Measurements from ENCODE around the gene TOPBP1. TPM values are rescaled to one million over a fixed set of nuclear protein-coding genes. Genes with fewer than 3 reads are reported as not detected.

Gene TOPBP1
- total RNA-seq, 2 donors from 2014 or later, result 49.2 to 52.3 TPM

DNA sequence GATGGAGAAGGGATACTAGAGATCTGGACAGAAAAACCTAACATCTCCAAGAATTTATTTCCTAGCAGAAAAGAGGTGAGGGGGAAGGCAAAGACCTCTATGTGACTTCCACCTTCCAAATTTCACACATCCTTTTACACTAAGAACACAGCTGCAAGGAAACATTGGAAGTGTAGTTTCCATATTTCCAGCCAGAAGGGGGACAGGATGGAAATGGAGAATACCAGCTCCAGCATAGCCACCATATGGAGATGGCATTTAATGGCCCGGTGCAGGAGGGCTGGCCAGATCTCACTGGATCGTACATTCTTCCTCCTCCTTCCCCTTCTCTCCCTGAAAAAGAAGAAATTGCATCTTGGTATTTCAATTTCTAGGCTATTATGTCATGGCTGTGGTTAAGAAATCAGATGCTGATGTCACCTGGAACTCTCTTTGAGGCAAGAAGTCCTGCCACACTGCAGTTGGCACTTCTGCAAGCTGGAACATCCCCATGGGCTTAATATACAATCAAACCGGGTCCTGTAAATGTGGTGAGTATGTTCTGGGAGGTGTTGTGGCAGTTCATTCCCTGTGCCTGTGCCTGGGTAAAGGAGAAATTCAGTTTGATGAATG is 47.5 kb upstream of the TOPBP1 start:
- H3K4me3 ChIP-seq (ENCODE audit: low read length), result no peak overlapping the region
- Mint-ChIP-seq H3K27ac (no peak overlapping the region), H3K4me3 (no peak overlapping the region), H3K27me3 (ENCODE audit: insufficient read depth) (peaks cover 48% of the 10 kb centered on the region), H3K36me3 (ENCODE audit: low read depth) (no peaks in the 10 kb centered on the region), H3K9me3 (no peaks in the 10 kb centered on the region), H3K4me1 (peaks cover 16% of the 10 kb centered on the region)
- H3K36me3 ChIP-seq (ENCODE audit: control insufficient read depth, insufficient read depth, low read length), result no peaks in the 10 kb centered on the region
- no peaks in the 10 kb centered on the region for H3K9me3 ChIP-seq (ENCODE audit: control insufficient read depth, low read length)
- H3K4me1 ChIP-seq (ENCODE audit: control insufficient read depth, insufficient read depth, low read length), result no peaks in the 10 kb centered on the region
- no peak overlapping the region for H3K27ac ChIP-seq (ENCODE audit: low read depth, low read length)
- TF ChIP-seq, protein P1, sequence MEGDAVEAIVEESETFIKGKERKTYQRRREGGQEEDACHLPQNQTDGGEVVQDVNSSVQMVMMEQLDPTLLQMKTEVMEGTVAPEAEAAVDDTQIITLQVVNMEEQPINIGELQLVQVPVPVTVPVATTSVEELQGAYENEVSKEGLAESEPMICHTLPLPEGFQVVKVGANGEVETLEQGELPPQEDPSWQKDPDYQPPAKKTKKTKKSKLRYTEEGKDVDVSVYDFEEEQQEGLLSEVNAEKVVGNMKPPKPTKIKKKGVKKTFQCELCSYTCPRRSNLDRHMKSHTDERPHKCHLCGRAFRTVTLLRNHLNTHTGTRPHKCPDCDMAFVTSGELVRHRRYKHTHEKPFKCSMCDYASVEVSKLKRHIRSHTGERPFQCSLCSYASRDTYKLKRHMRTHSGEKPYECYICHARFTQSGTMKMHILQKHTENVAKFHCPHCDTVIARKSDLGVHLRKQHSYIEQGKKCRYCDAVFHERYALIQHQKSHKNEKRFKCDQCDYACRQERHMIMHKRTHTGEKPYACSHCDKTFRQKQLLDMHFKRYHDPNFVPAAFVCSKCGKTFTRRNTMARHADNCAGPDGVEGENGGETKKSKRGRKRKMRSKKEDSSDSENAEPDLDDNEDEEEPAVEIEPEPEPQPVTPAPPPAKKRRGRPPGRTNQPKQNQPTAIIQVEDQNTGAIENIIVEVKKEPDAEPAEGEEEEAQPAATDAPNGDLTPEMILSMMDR (conservative IDR thresholded peaks at IDR 0.05), result no peak
- no peak for DNase-seq
- WGBS, 2 experiments (ENCODE audit: insufficient coverage in 1 of 2, insufficient read length in 1 of 2), result 60 to 92% methylated on average over 1 to 3 of the region's 3 CpGs
- no peak overlapping the region for H3K9ac ChIP-seq (ENCODE audit: extremely low read depth, low read length, poor library complexity, severe bottlenecking)
- peaks cover 61% of the 10 kb centered on the region for H3K27me3 ChIP-seq (ENCODE audit: control insufficient read depth, insufficient read depth, low read length, poor library complexity, severe bottlenecking)

DNA sequence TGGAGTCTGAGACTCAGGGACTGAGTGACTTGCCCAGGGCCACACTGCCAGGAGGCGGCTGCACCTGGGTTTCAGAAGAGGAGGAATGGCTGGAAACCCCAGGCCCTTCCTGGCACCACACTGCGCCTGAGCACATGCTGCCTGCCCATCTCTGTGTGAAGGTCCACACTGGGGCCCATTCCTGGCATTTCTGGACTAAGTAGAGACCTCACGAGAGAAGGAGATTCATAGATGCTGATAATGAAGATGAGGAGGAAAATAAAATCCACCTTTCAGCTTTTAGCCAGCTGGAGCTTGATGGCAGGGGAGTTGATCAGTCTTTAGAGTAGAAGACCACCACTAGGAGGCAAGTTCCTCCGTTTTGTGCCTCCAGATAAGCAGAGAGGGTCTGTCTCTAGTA is 44.3 kb upstream of the TOPBP1 start:
- no peak overlapping the region for H3K4me3 Mint-ChIP-seq
- 85 to 87% methylated on average over 4 of the region's 4 CpGs for WGBS, 2 experiments (ENCODE audit: insufficient coverage in 1 of 2, insufficient read length in 1 of 2)
- no peaks in the 10 kb centered on the region for H3K9me3 Mint-ChIP-seq
- peaks cover 10% of the 10 kb centered on the region for H3K4me1 Mint-ChIP-seq
- peak; percentile 35 for DNase-seq
- peaks cover 42% of the 10 kb centered on the region for H3K27me3 Mint-ChIP-seq (ENCODE audit: insufficient read depth)
- no peaks in the 10 kb centered on the region for H3K36me3 Mint-ChIP-seq (ENCODE audit: low read depth)
- H3K4me3 ChIP-seq (ENCODE audit: low read length), result no peak overlapping the region
- H3K9me3 ChIP-seq (ENCODE audit: control insufficient read depth, low read length), result no peaks in the 10 kb centered on the region
- no peaks in the 10 kb centered on the region for H3K36me3 ChIP-seq (ENCODE audit: control insufficient read depth, insufficient read depth, low read length)
- no peak overlapping the region for H3K27ac Mint-ChIP-seq
- TF ChIP-seq, protein P1 (conservative IDR thresholded peaks at IDR 0.05), result peak; percentile 43
- peaks cover 47% of the 10 kb centered on the region for H3K27me3 ChIP-seq (ENCODE audit: control insufficient read depth, insufficient read depth, low read length, poor library complexity, severe bottlenecking)
- no peak overlapping the region for H3K9ac ChIP-seq (ENCODE audit: extremely low read depth, low read length, poor library complexity, severe bottlenecking)
- no peaks in the 10 kb centered on the region for H3K4me1 ChIP-seq (ENCODE audit: control insufficient read depth, insufficient read depth, low read length)
- no peak overlapping the region for H3K27ac ChIP-seq (ENCODE audit: low read depth, low read length)

DNA sequence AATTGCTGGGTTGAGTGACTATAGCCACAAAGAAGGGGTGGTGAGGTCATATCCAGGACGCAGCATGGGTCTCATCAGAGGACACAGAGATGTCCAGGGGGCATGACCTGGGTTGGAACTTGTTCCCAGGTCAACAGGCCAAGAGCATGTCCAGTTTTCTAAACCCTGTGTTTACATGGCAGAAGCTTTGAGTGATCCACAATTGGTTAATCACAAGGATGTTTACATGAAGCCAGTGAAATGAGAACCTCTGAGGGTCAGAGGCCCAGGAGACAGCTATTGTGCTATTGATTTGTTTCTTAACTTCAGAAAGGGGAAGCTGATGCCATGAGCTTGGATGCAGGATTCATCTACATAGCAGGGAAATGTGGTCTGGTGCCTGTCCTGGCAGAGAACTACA is 42.2 kb upstream of the TOPBP1 start:
- WGBS, 2 experiments (ENCODE audit: insufficient coverage in 1 of 2, insufficient read length in 1 of 2), result 89% methylated on average over 1 of the region's 1 CpG; no CpG with 5 or more reads in 1 of the 2 experiments
- no peak overlapping the region for H3K27ac Mint-ChIP-seq
- peaks cover 29% of the 10 kb centered on the region for H3K27me3 ChIP-seq (ENCODE audit: control insufficient read depth, insufficient read depth, low read length, poor library complexity, severe bottlenecking)

More for the DNA sequence above, 42.2 kb upstream of the TOPBP1 start:
- Mint-ChIP-seq H3K4me1 (peaks cover 5% of the 10 kb centered on the region), H3K27me3 (ENCODE audit: insufficient read depth) (peaks cover 29% of the 10 kb centered on the region), H3K4me3 (no peak overlapping the region), H3K9me3 (no peaks in the 10 kb centered on the region), H3K36me3 (ENCODE audit: low read depth) (no peaks in the 10 kb centered on the region)
- no peak overlapping the region for H3K9ac ChIP-seq (ENCODE audit: extremely low read depth, low read length, poor library complexity, severe bottlenecking)
- H3K36me3 ChIP-seq (ENCODE audit: control insufficient read depth, insufficient read depth, low read length), result no peaks in the 10 kb centered on the region
- TF ChIP-seq, protein P1 (conservative IDR thresholded peaks at IDR 0.05), result no peak
- no peaks in the 10 kb centered on the region for H3K9me3 ChIP-seq (ENCODE audit: control insufficient read depth, low read length)
- peak; percentile 20 for DNase-seq
- H3K27ac ChIP-seq (ENCODE audit: low read depth, low read length), result no peak overlapping the region
- no peaks in the 10 kb centered on the region for H3K4me1 ChIP-seq (ENCODE audit: control insufficient read depth, insufficient read depth, low read length)
- no peak overlapping the region for H3K4me3 ChIP-seq (ENCODE audit: low read length)
